ENCODE data around the gene IMPDH1. TPM values are rescaled to one million over a fixed set of nuclear protein-coding genes. Genes with fewer than 3 reads are reported as not detected.

The IMPDH1 gene
- total and polyA plus RNA-seq, 10 of the 15 experiments (the other 5 are each of a cell fraction or from before 2014, with no cell fraction given): 0.50 to 61.3 (median 41.8) TPM

- Histone ChIP-seq H3K79me2 (ENCODE audit: control insufficient read depth, insufficient read depth, low read length) (no peaks in the 10 kb centered on the region), H3K4me2 (ENCODE audit: control insufficient read depth, insufficient read depth) (no peak overlapping the region), H3K9me3 (replicated peaks; ENCODE audit: control insufficient read depth, insufficient read depth, low read length) (no peaks in the 10 kb centered on the region), H3K36me3 (ENCODE audit: control insufficient read depth in 2 of 2, insufficient read depth in 2 of 2, low read length in 1 of 2) (no peaks in the 10 kb centered on the region), H3K4me1 (ENCODE audit: control insufficient read depth, insufficient read depth, low read length) (no peaks in the 10 kb centered on the region), H3K27ac (ENCODE audit: control insufficient read depth, insufficient read depth) (no peak overlapping the region), H3K9ac (ENCODE audit: control insufficient read depth, insufficient read depth, low read length) (no peak overlapping the region), H4K20me1 (ENCODE audit: control insufficient read depth, insufficient read depth) (no peaks in the 10 kb centered on the region), H3K27me3 (replicated peaks in 1 of 2; ENCODE audit: control insufficient read depth in 2 of 2, insufficient read depth in 2 of 2, low read length in 1 of 2) (peaks cover 10 to 12% of the 10 kb centered on the region in 2 experiments), H3K4me3 (no peak overlapping the region), H2AFZ (ENCODE audit: control insufficient read depth, low read depth, low read length) (no peak overlapping the region)
- RAD21 ChIA-PET (ENCODE audit: unreplicated experiment): no interaction called here
- in situ Hi-C loops (cut with MboI) (no loop called here), intact Hi-C loops (cut with micrococcal nuclease; ENCODE audit: unreplicated experiment) (no loop called here)
- ATAC-seq: no peak
- CTCF ChIA-PET: no interaction called here
- no peak for FAIRE-seq
- DNase-seq (ENCODE audit: low read depth, low spot score): no peak
- POLR2A ChIA-PET: no interaction called here
- no TSS peak for BruUV-seq (replicated peaks)
- TF ChIP-seq RB1 (IDR thresholded peaks at IDR 0.05; ENCODE audit: borderline replicate concordance): no peak
- no peak for TF ChIP-seq SKIL (IDR thresholded peaks at IDR 0.05; ENCODE audit: low read depth, poor library complexity, severe bottlenecking)
- TF ChIP-seq MEF2B (IDR thresholded peaks at IDR 0.05; ENCODE audit: partially characterized antibody, poor library complexity, severe bottlenecking): no peak
- TF ChIP-seq HDAC2 (IDR thresholded peaks at IDR 0.05): no peak
- 19% methylated on average over 2 of the region's 2 CpGs for WGBS (ENCODE audit: insufficient coverage, insufficient replicate concordance, low lambda C conversion rate, missing lambda C conversion rate)
- SMC1A ChIA-PET (ENCODE audit: uncharacterized antibody, unreplicated experiment): no interaction called here
Measured at GRCh38 chr7:128356546-128357216, 53.1 kb downstream of the IMPDH1 start.

- in situ Hi-C loops (cut with MboI): no loop called here
- POLR2A ChIA-PET: no interaction called here
- TF ChIP-seq RAD51 (IDR thresholded peaks at IDR 0.05) (no peak), NRF1 (conservative IDR thresholded peaks at IDR 0.05; ENCODE audit: low read depth, low read length) (no peak), POU2F2 (IDR thresholded peaks at IDR 0.05; ENCODE audit: borderline replicate concordance, low read depth, low read length) (no peak), PAX8 (IDR thresholded peaks at IDR 0.05) (no peak), ZNF207 (IDR thresholded peaks at IDR 0.05; ENCODE audit: borderline replicate concordance) (no peak), CBX5 (IDR thresholded peaks at IDR 0.05; ENCODE audit: low read depth) (no peak), E2F8 (IDR thresholded peaks at IDR 0.05; ENCODE audit: low read depth, partially characterized antibody) (no peak), PBX3 (IDR thresholded peaks at IDR 0.05; ENCODE audit: insufficient replicate concordance, low read depth, low read length) (no peak)
Measured at GRCh38 chr7:128353610-128354009, 56.2 kb downstream of the IMPDH1 start.

More at GRCh38 chr7:128353610-128354009, 56.2 kb downstream of the IMPDH1 start:
- H2AFZ ChIP-seq (ENCODE audit: control insufficient read depth, low read depth, low read length): no peak overlapping the region
- H3K4me2 ChIP-seq (ENCODE audit: control insufficient read depth, insufficient read depth): no peak overlapping the region
- no peaks in the 10 kb centered on the region for H3K9me3 ChIP-seq (replicated peaks; ENCODE audit: control insufficient read depth, insufficient read depth, low read length)
- H3K27ac ChIP-seq (ENCODE audit: control insufficient read depth, insufficient read depth): no peak overlapping the region
- WGBS (ENCODE audit: insufficient coverage, insufficient replicate concordance, low lambda C conversion rate, missing lambda C conversion rate): 100% methylated on average over 1 of the region's 1 CpG
- no peaks in the 10 kb centered on the region for H3K4me1 ChIP-seq (ENCODE audit: control insufficient read depth, insufficient read depth, low read length)
- no TSS peak for BruUV-seq (replicated peaks)
- no peaks in the 10 kb centered on the region for H3K36me3 ChIP-seq (ENCODE audit: control insufficient read depth in 2 of 2, insufficient read depth in 2 of 2, low read length in 1 of 2)
- ChIA-PET SMC1A (ENCODE audit: uncharacterized antibody, unreplicated experiment) (no interaction called here), RAD21 (ENCODE audit: unreplicated experiment) (no interaction called here), CTCF (no interaction called here)
- no peak overlapping the region for H3K4me3 ChIP-seq
- no peak overlapping the region for H3K9ac ChIP-seq (ENCODE audit: control insufficient read depth, insufficient read depth, low read length)
- intact Hi-C loops (cut with micrococcal nuclease; ENCODE audit: unreplicated experiment): no loop called here
- no peaks in the 10 kb centered on the region for H3K79me2 ChIP-seq (ENCODE audit: control insufficient read depth, insufficient read depth, low read length)
- DNase-seq (ENCODE audit: low read depth, low spot score) (no peak), ATAC-seq (no peak), FAIRE-seq (no peak)
- peaks cover under 1 to 10% of the 10 kb centered on the region in 2 experiments for H3K27me3 ChIP-seq (replicated peaks in 1 of 2; ENCODE audit: control insufficient read depth in 2 of 2, insufficient read depth in 2 of 2, low read length in 1 of 2)
- no peaks in the 10 kb centered on the region for H4K20me1 ChIP-seq (ENCODE audit: control insufficient read depth, insufficient read depth)

All from GM12878 (cell line).